Measurements from ENCODE around the gene CARD9. TPM values are rescaled to one million over a fixed set of nuclear protein-coding genes. Genes with fewer than 3 reads are reported as not detected.

CARD9 gene
- polyA plus RNA-seq, 1 of the 3 experiments (the other 2 are of a cell fraction), result 1.1 TPM

GRCh38 chr9:136348691-136349090 lies 24.8 kb downstream of the CARD9 start:
- Histone ChIP-seq H3K4me3 (ENCODE audit: low read depth in 2 of 2, low read length in 1 of 2) (no peak overlapping the region), H3K36me3 (replicated peaks in 1 of 2; ENCODE audit: control insufficient read depth in 1 of 2, insufficient read depth in 2 of 2, low read length in 1 of 2) (peaks cover 0 to 1% of the 10 kb centered on the region in 2 experiments), H3K4me1 (ENCODE audit: control insufficient read depth in 1 of 2, insufficient read depth in 2 of 2, low read depth in 1 of 2, low read length in 1 of 2) (peaks cover 0 to 71% of the 10 kb centered on the region in 2 experiments; a peak in 1 of 4 replicates), H3K79me2 (ENCODE audit: insufficient read depth) (no peaks in the 10 kb centered on the region), H3K27ac (ENCODE audit: low read depth in 2 of 2, low read length in 1 of 2) (peak overlapping the region in 1 of 2 experiments; percentile 50; a peak in 1 of 4 replicates), H3K9me2 (no peaks in the 10 kb centered on the region), H4K20me1 (ENCODE audit: insufficient read depth) (no peaks in the 10 kb centered on the region), H3K9me3 (no peaks in the 10 kb centered on the region), H3K4me2 (no peak overlapping the region), H3F3A (replicated peaks; ENCODE audit: insufficient read depth) (no peaks in the 10 kb centered on the region), H3K9ac (no peak overlapping the region), H2AFZ (ENCODE audit: low read depth) (no peak overlapping the region), H3K27me3 (ENCODE audit: insufficient read depth) (no peaks in the 10 kb centered on the region)
- ChIA-PET CTCF (interaction anchor here (1.2 to 2.1 kb wide), 2 partner anchors 15 to 36 kb away, joined by 6 to 9 read pairs; partner anchors contain the start of gene DNLZ), POLR2A (interaction anchor here (0.9 kb wide), 1 partner anchor 23 kb away, joined by 3 read pairs; no protein-coding TSS in a partner anchor)
- TF ChIP-seq POLR2AphosphoS5 (IDR thresholded peaks at IDR 0.05; ENCODE audit: low read depth, low read length), result no peak; the same call in 1 of the 2 replicates
- no peak for TF ChIP-seq CHD2 (IDR thresholded peaks at IDR 0.05; ENCODE audit: low read length, partially characterized antibody)
- no peak for TF ChIP-seq EZH2phosphoT487 (IDR thresholded peaks at IDR 0.05; ENCODE audit: borderline replicate concordance, low read depth)
- no peak for TF ChIP-seq RAD21 (IDR thresholded peaks at IDR 0.05; ENCODE audit: low read length)
- TF ChIP-seq IRF3 (IDR thresholded peaks at IDR 0.05; ENCODE audit: low read depth, low read length), result no peak
- TF ChIP-seq YY1 (IDR thresholded peaks at IDR 0.05; ENCODE audit: low read depth), result no peak
- TF ChIP-seq FOXJ3 (CRISPR knock-in tag; IDR thresholded peaks at IDR 0.05), result no peak
- no peak for TF ChIP-seq NRF1 (IDR thresholded peaks at IDR 0.05; ENCODE audit: low read depth, low read length)
- TF ChIP-seq SIN3A (IDR thresholded peaks at IDR 0.05; ENCODE audit: borderline replicate concordance, low read depth, low read length), result no peak
- WGBS (ENCODE audit: low lambda C conversion rate), result 89% methylated on average over 4 of the region's 14 CpGs
- DNase-seq, result peak; percentile 55

GRCh38 chr9:136347472-136348256 lies 25.8 kb downstream of the CARD9 start:
- H3K9ac ChIP-seq, result no peak overlapping the region
- CTCF ChIA-PET, result interaction anchor here (1.2 to 3.2 kb wide), 6 partner anchors 9 to 35 kb away, joined by 3 to 25 read pairs (median 8); partner anchors contain the start of genes DNLZ and GPSM1
- DNase-seq, result peak; percentile 66
- H3K36me3 ChIP-seq (replicated peaks in 1 of 2; ENCODE audit: control insufficient read depth in 1 of 2, insufficient read depth in 2 of 2, low read length in 1 of 2), result peaks cover 0 to 10% of the 10 kb centered on the region in 2 experiments
- POLR2A ChIA-PET, result no interaction called here
- no peaks in the 10 kb centered on the region for H4K20me1 ChIP-seq (ENCODE audit: insufficient read depth)
- H3K4me1 ChIP-seq (ENCODE audit: control insufficient read depth in 1 of 2, insufficient read depth in 2 of 2, low read depth in 1 of 2, low read length in 1 of 2), result peaks cover 0 to 66% of the 10 kb centered on the region in 2 experiments; a peak in 1 of 4 replicates
- no peak overlapping the region for H3K4me2 ChIP-seq
- H3K4me3 ChIP-seq (ENCODE audit: low read depth in 2 of 2, low read length in 1 of 2), result no peak overlapping the region
- no peaks in the 10 kb centered on the region for H3K27me3 ChIP-seq (ENCODE audit: insufficient read depth)
- no peak overlapping the region for H2AFZ ChIP-seq (ENCODE audit: low read depth)
- H3K9me3 ChIP-seq, result no peaks in the 10 kb centered on the region
- H3K79me2 ChIP-seq (ENCODE audit: insufficient read depth), result no peaks in the 10 kb centered on the region
- 70% methylated on average over 16 of the region's 34 CpGs for WGBS (ENCODE audit: low lambda C conversion rate)
- H3K27ac ChIP-seq (ENCODE audit: low read depth in 2 of 2, low read length in 1 of 2), result peak overlapping the region in 1 of 2 experiments; percentile 12; a peak in 2 of 4 replicates
- no peaks in the 10 kb centered on the region for H3F3A ChIP-seq (replicated peaks; ENCODE audit: insufficient read depth)
- H3K9me2 ChIP-seq, result no peaks in the 10 kb centered on the region
- TF ChIP-seq USF2 (IDR thresholded peaks at IDR 0.05; ENCODE audit: borderline replicate concordance, low read depth, low read length), result no peak
- no peak for TF ChIP-seq EP300 (IDR thresholded peaks at IDR 0.05; ENCODE audit: borderline replicate concordance in 1 of 2, low read depth in 1 of 2, low read length in 1 of 2)
- TF ChIP-seq GATA2 (CRISPR knock-in tag; IDR thresholded peaks at IDR 0.05), result no peak
- TF ChIP-seq RFX5 (IDR thresholded peaks at IDR 0.05; ENCODE audit: low read length), result no peak
- TF ChIP-seq IRF3 (IDR thresholded peaks at IDR 0.05; ENCODE audit: low read depth, low read length), result no peak
- no peak for TF ChIP-seq EZH2phosphoT487 (IDR thresholded peaks at IDR 0.05; ENCODE audit: borderline replicate concordance, low read depth)
- no peak for TF ChIP-seq NFIC (IDR thresholded peaks at IDR 0.05; ENCODE audit: borderline replicate concordance)
- no peak for TF ChIP-seq USF1 (IDR thresholded peaks at IDR 0.05; ENCODE audit: borderline replicate concordance, low read depth)
- no peak for TF ChIP-seq ZBTB33 (IDR thresholded peaks at IDR 0.05; ENCODE audit: borderline replicate concordance, low read depth)
- no peak for TF ChIP-seq MEF2A (IDR thresholded peaks at IDR 0.05; ENCODE audit: borderline replicate concordance, low read depth)
- no peak for TF ChIP-seq SIN3A (IDR thresholded peaks at IDR 0.05; ENCODE audit: borderline replicate concordance, low read depth, low read length)
- no peak for TF ChIP-seq GABPA (IDR thresholded peaks at IDR 0.05; ENCODE audit: low read depth)
- no peak for TF ChIP-seq RAD21 (IDR thresholded peaks at IDR 0.05; ENCODE audit: low read length)

All from SK-N-SH (cell line).